ENCODE data around the gene PIK3R6.

PIK3R6 gene

GRCh38 chr17:8855477-8856204, 11.8 kb downstream of the PIK3R6 start:
- DNase-seq (ENCODE audit: low read depth), result no peak
- H3K4me3 ChIP-seq (ENCODE audit: control insufficient read depth, low read depth, low read length), result no peak overlapping the region
- no peak for TF ChIP-seq CTCF (conservative IDR thresholded peaks at IDR 0.05; ENCODE audit: control insufficient read depth, insufficient read depth, low read depth, low read length)

- no peak overlapping the region for H3K4me3 ChIP-seq (ENCODE audit: control insufficient read depth, low read depth, low read length)
- no peak for DNase-seq (ENCODE audit: low read depth)
- no peak for TF ChIP-seq CTCF (conservative IDR thresholded peaks at IDR 0.05; ENCODE audit: control insufficient read depth, insufficient read depth, low read depth, low read length)
Observed at GRCh38 chr17:8851600-8851999, 15.9 kb downstream of the PIK3R6 start.

GRCh38 chr17:8849311-8850041, 18.0 kb downstream of the PIK3R6 start:
- no peak for TF ChIP-seq CTCF (conservative IDR thresholded peaks at IDR 0.05; ENCODE audit: control insufficient read depth, insufficient read depth, low read depth, low read length)
- H3K4me3 ChIP-seq (ENCODE audit: control insufficient read depth, low read depth, low read length), result no peak overlapping the region
- DNase-seq (ENCODE audit: low read depth), result no peak

GRCh38 chr17:8847891-8848290, 19.6 kb downstream of the PIK3R6 start:
- TF ChIP-seq CTCF (conservative IDR thresholded peaks at IDR 0.05; ENCODE audit: control insufficient read depth, insufficient read depth, low read depth, low read length), result no peak
- DNase-seq (ENCODE audit: low read depth), result no peak

GRCh38 chr17:8846768-8847211, 20.7 kb downstream of the PIK3R6 start:
- DNase-seq (ENCODE audit: low read depth), result peak; percentile 65
- no peak overlapping the region for H3K4me3 ChIP-seq (ENCODE audit: control insufficient read depth, low read depth, low read length)
- TF ChIP-seq CTCF (conservative IDR thresholded peaks at IDR 0.05; ENCODE audit: control insufficient read depth, insufficient read depth, low read depth, low read length), result no peak

More at GRCh38 chr17:8847891-8848290, 19.6 kb downstream of the PIK3R6 start:
- H3K4me3 ChIP-seq (ENCODE audit: control insufficient read depth, low read depth, low read length), result no peak overlapping the region

GRCh38 chr17:8844229-8845218, 22.9 kb downstream of the PIK3R6 start:
- no peak overlapping the region for H3K4me3 ChIP-seq (ENCODE audit: control insufficient read depth, low read depth, low read length)
- DNase-seq (ENCODE audit: low read depth), result peak; percentile 56
- TF ChIP-seq CTCF (conservative IDR thresholded peaks at IDR 0.05; ENCODE audit: control insufficient read depth, insufficient read depth, low read depth, low read length), result no peak
